OCI-LY7 (cell line): Measurements from ENCODE around the gene CLMP. TPM values are rescaled to one million over a fixed set of nuclear protein-coding genes. Genes with fewer than 3 reads are reported as not detected.

Source experiments
- BruUV-seq: library from RNA; stranded (reverse); fragments of 400-500 nt; replicated peaks from 2 replicates; lab custom pipeline; 2021; lab: Mats Ljungman, UMichigan
- CTCF ChIA-PET: fragments of 300-600 bp; sonication (Branson Sonifier 250); formaldehyde crosslinking; loops from one replicate; lab custom pipeline; 2022; ENCODE audit warnings: antibody characterized with exemption; ENCODE audit not compliant: unreplicated experiment; lab: Charles Lee
- POLR2A ChIA-PET: fragments of 300-600 bp; sonication (Branson Sonifier 250); formaldehyde crosslinking; loops from one replicate; lab custom pipeline; 2022; ENCODE audit warnings: antibody characterized with exemption; lab: Charles Lee
- DNase-seq: peaks from one replicate; pipeline ENCODE4 v3.0.0-alpha.2; 2015; ENCODE audit warnings: low spot score
- H2AFZ ChIP-seq: fragments of 200-600 bp; sonication (generic), shearing (Covaris generic); 2 replicates; pipeline ENCODE4 v1.6.1; 2014; ENCODE audit warnings: mild to moderate bottlenecking, antibody characterized with exemption, low read length, moderate library complexity
- H3K27ac ChIP-seq: fragments of 200-600 bp; sonication (generic); 2 replicates; pipeline ENCODE4 v1.5.1; 2014; ENCODE audit warnings: mixed run types, low read depth, mild to moderate bottlenecking, moderate library complexity, low read length, inconsistent platforms; ENCODE audit not compliant: poor library complexity, severe bottlenecking
- H3K36me3 ChIP-seq: fragments of 200-600 bp; sonication (generic); 2 replicates; pipeline ENCODE4 v1.6.1; 2014; ENCODE audit warnings: mild to moderate bottlenecking, antibody characterized with exemption, low read length, moderate library complexity, mixed read lengths; ENCODE audit not compliant: insufficient read depth
- H3K4me1 ChIP-seq: fragments of 200-600 bp; sonication (generic); 2 replicates; pipeline ENCODE4 v1.5.1; 2014; ENCODE audit warnings: mild to moderate bottlenecking, low read length; ENCODE audit not compliant: insufficient read depth, poor library complexity, severe bottlenecking
- H3K4me2 ChIP-seq: fragments of 200-600 bp; sonication (generic); 2 replicates; pipeline ENCODE4 v1.6.1; 2014; ENCODE audit warnings: mild to moderate bottlenecking, low read length
- H3K4me3 ChIP-seq: fragments of 200-600 bp; sonication (generic); 2 replicates; pipeline ENCODE4 v1.5.1; 2014; ENCODE audit warnings: mild to moderate bottlenecking, low read depth, low read length; ENCODE audit not compliant: poor library complexity, severe bottlenecking
- H3K79me2 ChIP-seq: fragments of 200-600 bp; sonication (generic); 2 replicates; pipeline ENCODE4 v1.6.1; 2016; ENCODE audit warnings: low read depth, mild to moderate bottlenecking, low read length, moderate library complexity, mixed read lengths; ENCODE audit not compliant: insufficient read depth
- H3K9me2 ChIP-seq: fragments of 200-600 bp; sonication (generic); 2 replicates; pipeline ENCODE4 v1.6.1; 2016; ENCODE audit warnings: mild to moderate bottlenecking, low read length, mixed read lengths; ENCODE audit not compliant: insufficient read depth
- H3K9me3 ChIP-seq: fragments of 200-600 bp; sonication (generic); 2 replicates; pipeline ENCODE4 v1.6.1; 2014; ENCODE audit warnings: mild to moderate bottlenecking, mixed run types, low read length, mixed read lengths
- H4K20me1 ChIP-seq: fragments of 200-600 bp; sonication (generic); 2 replicates; pipeline ENCODE4 v1.6.1; 2014; ENCODE audit warnings: mild to moderate bottlenecking, antibody characterized with exemption, low read length, moderate library complexity, mixed read lengths; ENCODE audit not compliant: insufficient read depth
- EZH2phosphoT487 ChIP-seq: fragments of 200-600 bp; sonication (generic); IDR thresholded peaks from 2 replicates; pipeline ENCODE4 v1.6.1; 2018; ENCODE audit warnings: low read depth, borderline replicate concordance, mild to moderate bottlenecking, mixed run types, antibody characterized with exemption, low read length, moderate library complexity, mixed read lengths
- intact Hi-C: fragments of 100-400 bp; cut with micrococcal nuclease; formaldehyde crosslinking; loops from one replicate; pipeline ENCODE4 v1.10.0; 2022; ENCODE audit not compliant: unreplicated experiment
- total RNA-seq, 2 experiments: library from RNA; depleted of rRNA in 1 of 2; stranded (reverse); fragments of >200 nt in 1 of 2; shearing (Covaris generic) in 1 of 2; gene quantifications; 2 replicates each; pipeline ENCODE4 v1.2.3, GENCODE V29; 2014 to 2022
- TF ChIP-seq, protein P1 (sequence below): fragments of 200-600 bp; sonication (generic); conservative IDR thresholded peaks from 2 replicates; pipeline ENCODE4 v1.5.1; 2014; ENCODE audit warnings: mild to moderate bottlenecking, antibody characterized with exemption, low read length, moderate library complexity, mixed read lengths

The CLMP gene
- total RNA-seq, 2 experiments from 2014 or later, result not detected

DNA sequence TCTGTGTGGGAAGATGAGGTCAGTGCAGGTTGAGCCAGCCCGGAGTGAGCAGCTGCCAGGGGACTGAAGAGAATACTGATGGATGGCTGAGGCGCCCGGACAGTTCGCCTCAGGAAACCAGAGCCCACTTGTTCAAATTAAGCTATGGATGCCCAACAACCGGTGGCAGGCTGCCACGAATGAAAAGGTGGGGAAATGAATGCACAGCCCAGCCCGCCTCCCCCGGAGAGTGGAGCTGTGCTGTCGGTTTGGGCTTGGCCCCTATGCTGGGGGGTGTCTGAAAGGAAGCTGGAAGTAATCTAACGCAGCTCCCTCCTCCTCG lies 155.0 kb downstream of the CLMP start:
- POLR2A ChIA-PET, result no interaction called here

DNA sequence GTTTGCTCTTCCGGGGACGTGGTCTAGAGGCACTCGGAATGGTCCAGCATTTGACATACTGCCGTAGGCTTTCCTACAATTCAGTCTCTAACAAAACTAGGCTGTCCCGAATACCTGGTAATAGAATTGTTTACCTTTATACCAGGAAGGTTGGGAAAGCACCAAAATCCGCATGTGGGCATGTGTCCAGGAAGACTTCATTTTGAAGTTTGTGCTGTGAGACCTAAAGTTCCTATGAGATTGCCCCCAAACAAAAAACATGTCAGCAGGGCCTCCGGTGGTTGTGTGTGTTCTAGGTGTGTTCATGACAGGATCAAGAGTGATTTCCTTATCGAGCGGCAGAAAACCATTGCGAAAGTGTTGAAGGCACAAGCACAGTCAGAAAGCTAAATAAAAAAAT lies 159.2 kb downstream of the CLMP start:
- Histone ChIP-seq H4K20me1 (no peaks in the 10 kb centered on the region), H3K9me2 (no peaks in the 10 kb centered on the region), H3K4me2 (no peak overlapping the region), H3K4me1 (no peaks in the 10 kb centered on the region), H3K9me3 (no peaks in the 10 kb centered on the region), H3K36me3 (no peaks in the 10 kb centered on the region), H3K79me2 (no peaks in the 10 kb centered on the region), H2AFZ (no peak overlapping the region), H3K4me3 (no peak overlapping the region), H3K27ac (no peak overlapping the region)
- no TSS peak for BruUV-seq
- intact Hi-C loops, result no loop called here
- POLR2A ChIA-PET, result no interaction called here
- TF ChIP-seq, protein P1, sequence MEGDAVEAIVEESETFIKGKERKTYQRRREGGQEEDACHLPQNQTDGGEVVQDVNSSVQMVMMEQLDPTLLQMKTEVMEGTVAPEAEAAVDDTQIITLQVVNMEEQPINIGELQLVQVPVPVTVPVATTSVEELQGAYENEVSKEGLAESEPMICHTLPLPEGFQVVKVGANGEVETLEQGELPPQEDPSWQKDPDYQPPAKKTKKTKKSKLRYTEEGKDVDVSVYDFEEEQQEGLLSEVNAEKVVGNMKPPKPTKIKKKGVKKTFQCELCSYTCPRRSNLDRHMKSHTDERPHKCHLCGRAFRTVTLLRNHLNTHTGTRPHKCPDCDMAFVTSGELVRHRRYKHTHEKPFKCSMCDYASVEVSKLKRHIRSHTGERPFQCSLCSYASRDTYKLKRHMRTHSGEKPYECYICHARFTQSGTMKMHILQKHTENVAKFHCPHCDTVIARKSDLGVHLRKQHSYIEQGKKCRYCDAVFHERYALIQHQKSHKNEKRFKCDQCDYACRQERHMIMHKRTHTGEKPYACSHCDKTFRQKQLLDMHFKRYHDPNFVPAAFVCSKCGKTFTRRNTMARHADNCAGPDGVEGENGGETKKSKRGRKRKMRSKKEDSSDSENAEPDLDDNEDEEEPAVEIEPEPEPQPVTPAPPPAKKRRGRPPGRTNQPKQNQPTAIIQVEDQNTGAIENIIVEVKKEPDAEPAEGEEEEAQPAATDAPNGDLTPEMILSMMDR, result no peak
- no peak for TF ChIP-seq EZH2phosphoT487
- no peak for DNase-seq
- CTCF ChIA-PET, result no interaction called here

More for the DNA sequence above, 155.0 kb downstream of the CLMP start:
- intact Hi-C loops, result no loop called here
- no peak for TF ChIP-seq EZH2phosphoT487
- TF ChIP-seq, protein P1, result no peak
- BruUV-seq, result no TSS peak
- Histone ChIP-seq H3K4me3 (no peak overlapping the region), H3K27ac (no peak overlapping the region), H2AFZ (no peak overlapping the region), H3K9me2 (no peaks in the 10 kb centered on the region), H3K4me2 (no peak overlapping the region), H4K20me1 (no peaks in the 10 kb centered on the region), H3K79me2 (no peaks in the 10 kb centered on the region), H3K4me1 (no peaks in the 10 kb centered on the region), H3K36me3 (no peaks in the 10 kb centered on the region), H3K9me3 (no peaks in the 10 kb centered on the region)
- no peak for DNase-seq
- CTCF ChIA-PET, result no interaction called here

DNA sequence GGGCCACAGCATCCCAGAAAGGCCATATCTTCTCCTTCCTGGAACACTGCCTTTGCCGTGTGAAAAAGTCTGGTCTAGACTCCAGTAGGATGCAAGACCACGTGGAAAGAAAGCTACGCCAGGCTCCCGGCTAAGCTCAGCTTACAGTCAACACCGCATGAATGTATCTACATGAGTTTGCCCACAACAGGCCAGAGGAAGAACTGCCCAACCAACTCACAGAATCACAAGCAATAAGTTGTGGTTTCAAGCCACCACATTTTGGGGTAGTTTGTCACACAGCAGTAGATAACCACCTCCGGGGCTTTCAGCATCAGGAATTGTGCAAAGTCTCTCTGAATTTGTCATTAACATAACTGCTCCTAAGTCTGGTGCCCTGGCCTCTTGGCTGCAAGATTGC lies 160.5 kb downstream of the CLMP start:
- no peaks in the 10 kb centered on the region for H3K79me2 ChIP-seq
- no peak for TF ChIP-seq EZH2phosphoT487
- TF ChIP-seq, protein P1, result no peak
- no peaks in the 10 kb centered on the region for H3K9me2 ChIP-seq
- no peak overlapping the region for H3K4me2 ChIP-seq
- no TSS peak for BruUV-seq
- no peak overlapping the region for H3K4me3 ChIP-seq
- H3K4me1 ChIP-seq, result no peaks in the 10 kb centered on the region
- H2AFZ ChIP-seq, result no peak overlapping the region
- no peaks in the 10 kb centered on the region for H3K9me3 ChIP-seq
- no peak for DNase-seq
- intact Hi-C loops, result no loop called here
- H3K27ac ChIP-seq, result no peak overlapping the region
- H4K20me1 ChIP-seq, result no peaks in the 10 kb centered on the region
- no peaks in the 10 kb centered on the region for H3K36me3 ChIP-seq
- ChIA-PET CTCF (no interaction called here), POLR2A (interaction anchor here (0.6 kb wide), 1 partner anchor 1753 kb away, joined by 3 read pairs; no protein-coding TSS in a partner anchor)
